ENCODE results near the gene RRAGC. TPM values are rescaled to one million over a fixed set of nuclear protein-coding genes. Genes with fewer than 3 reads are reported as not detected.
A peak's percentile ranks its signal among the peaks of the same experiment; 100 is the strongest.

RRAGC gene
- total and polyA plus RNA-seq, 10 donors = 9.4 to 28.1 (median 19.6) TPM

GRCh38 chr1:38881487-38881886, 21.9 kb upstream of the RRAGC start, which contains the start of gene GJA9:
GJA9 (minus strand) TSS chr1:38881587; CDS start chr1:38876098, 5,489 bp downstream.
- TF ChIP-seq POLR2AphosphoS5 (IDR thresholded peaks at IDR 0.05) = no peak
- TF ChIP-seq CTCF (IDR thresholded peaks at IDR 0.05 in 8 of 11, conservative IDR thresholded peaks at IDR 0.05 in 3 of 11) = no peak
- TF ChIP-seq POLR2A (IDR thresholded peaks at IDR 0.05) = no peak
- intact Hi-C loops (cut with DNase I; ENCODE audit: low total_unique reads) = no loop called here
- H3K4me1 ChIP-seq = no peaks in the 10 kb centered on the region
- no peaks in the 10 kb centered on the region for H3K27me3 ChIP-seq (replicated peaks in 1 of 7)
- H3K4me3 ChIP-seq = no peak within 1 kb of the TSS
- DNase-seq = no peak
- no peaks in the 10 kb centered on the region for H3K9me3 ChIP-seq
- H3K27ac ChIP-seq = no peak within 1 kb of the TSS
- no peaks in the 10 kb centered on the region for H3K36me3 ChIP-seq

- Histone ChIP-seq H3K4me3 (no peak overlapping the region), H3K9me3 (no peaks in the 10 kb centered on the region), H3K27me3 (replicated peaks in 1 of 7) (no peaks in the 10 kb centered on the region), H3K4me1 (peaks cover 8 to 35% (median 21%) of the 10 kb centered on the region in 6 donors), H3K27ac (no peak overlapping the region), H3K36me3 (no peaks in the 10 kb centered on the region)
- TF ChIP-seq POLR2AphosphoS5 (IDR thresholded peaks at IDR 0.05) = no peak
- no peak for TF ChIP-seq CTCF (IDR thresholded peaks at IDR 0.05 in 8 of 11, conservative IDR thresholded peaks at IDR 0.05 in 3 of 11)
- no peak for TF ChIP-seq POLR2A (IDR thresholded peaks at IDR 0.05)
- intact Hi-C loops (cut with DNase I; ENCODE audit: low total_unique reads) = loop anchor here (10.0 kb wide), 1 partner anchor 119 kb away; the partner anchor contains the start of gene AKIRIN1
- no peak for DNase-seq
- WGBS, 5 donors = 87 to 97% (median 94%) methylated on average over 2 of the region's 2 CpGs
Measured at GRCh38 chr1:38875811-38876210, 16.2 kb upstream of the RRAGC start.

GRCh38 chr1:38873027-38873969, 13.7 kb upstream of the RRAGC start, which contains the start of gene MYCBP:
MYCBP (minus strand) TSS chr1:38873348; CDS start chr1:38873305, 43 bp downstream.
- Histone ChIP-seq H3K27ac (peak within 1 kb of the TSS; percentile 55 to 89 (median 82)), H3K4me1 (peaks cover 8 to 46% (median 24%) of the 10 kb centered on the region in 6 donors), H3K4me3 (peak within 1 kb of the TSS; percentile 85 to 99 (median 96)), H3K27me3 (replicated peaks in 1 of 7) (no peaks in the 10 kb centered on the region), H3K36me3 (peaks cover 0 to 4% (median 0%) of the 10 kb centered on the region in 6 donors), H3K9me3 (no peaks in the 10 kb centered on the region)
- WGBS, 5 donors = 0 to 1% (median 0%) methylated on average over 34 to 69 of the region's 69 CpGs
- peak; percentile 99 for DNase-seq
- intact Hi-C loops (cut with DNase I; ENCODE audit: low total_unique reads) = loop anchor here (10.0 kb wide), 1 partner anchor 122 kb away; the partner anchor contains the start of gene AKIRIN1
- TF ChIP-seq POLR2AphosphoS5 (IDR thresholded peaks at IDR 0.05) (peak; percentile 87 to 91 (median 90)), CTCF (IDR thresholded peaks at IDR 0.05 in 8 of 11, conservative IDR thresholded peaks at IDR 0.05 in 3 of 11) (peak in 9 of 11 experiments; percentile 6 to 55 (median 28)), POLR2A (IDR thresholded peaks at IDR 0.05) (peak in 2 of 3 donors; percentile 24 to 59)
